Measurements from ENCODE around the gene ADGRG6.

DNA sequence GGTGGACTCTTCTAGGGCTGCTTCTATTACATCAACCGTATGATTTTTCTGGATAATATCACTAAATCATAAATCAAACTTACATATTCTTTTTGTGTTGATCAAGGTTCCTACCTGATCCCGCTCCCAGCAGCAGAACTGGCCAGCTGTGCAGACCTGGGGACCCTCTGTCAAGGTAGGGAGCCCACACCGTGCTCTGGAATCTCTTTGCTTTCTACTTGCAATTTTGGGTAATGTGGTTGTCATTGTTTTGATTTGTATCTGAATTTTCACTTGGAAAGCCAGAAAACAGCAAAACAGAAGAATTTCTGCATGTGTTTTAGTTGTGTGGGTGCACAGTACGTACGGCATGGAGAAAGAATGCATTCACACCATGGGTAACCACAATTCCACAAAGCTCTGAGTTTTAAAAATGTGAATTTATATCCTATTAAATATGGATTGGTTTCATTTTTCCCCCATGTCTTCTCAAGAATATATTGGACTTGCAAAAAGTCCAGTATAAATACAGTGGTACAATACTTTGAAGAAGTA is 80.1 kb downstream of the ADGRG6 start:
- TF ChIP-seq POLR2A (IDR thresholded peaks at IDR 0.05), result no peak
- TF ChIP-seq, protein P1, sequence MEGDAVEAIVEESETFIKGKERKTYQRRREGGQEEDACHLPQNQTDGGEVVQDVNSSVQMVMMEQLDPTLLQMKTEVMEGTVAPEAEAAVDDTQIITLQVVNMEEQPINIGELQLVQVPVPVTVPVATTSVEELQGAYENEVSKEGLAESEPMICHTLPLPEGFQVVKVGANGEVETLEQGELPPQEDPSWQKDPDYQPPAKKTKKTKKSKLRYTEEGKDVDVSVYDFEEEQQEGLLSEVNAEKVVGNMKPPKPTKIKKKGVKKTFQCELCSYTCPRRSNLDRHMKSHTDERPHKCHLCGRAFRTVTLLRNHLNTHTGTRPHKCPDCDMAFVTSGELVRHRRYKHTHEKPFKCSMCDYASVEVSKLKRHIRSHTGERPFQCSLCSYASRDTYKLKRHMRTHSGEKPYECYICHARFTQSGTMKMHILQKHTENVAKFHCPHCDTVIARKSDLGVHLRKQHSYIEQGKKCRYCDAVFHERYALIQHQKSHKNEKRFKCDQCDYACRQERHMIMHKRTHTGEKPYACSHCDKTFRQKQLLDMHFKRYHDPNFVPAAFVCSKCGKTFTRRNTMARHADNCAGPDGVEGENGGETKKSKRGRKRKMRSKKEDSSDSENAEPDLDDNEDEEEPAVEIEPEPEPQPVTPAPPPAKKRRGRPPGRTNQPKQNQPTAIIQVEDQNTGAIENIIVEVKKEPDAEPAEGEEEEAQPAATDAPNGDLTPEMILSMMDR (IDR thresholded peaks at IDR 0.05), result no peak

Data from esophagus squamous epithelium (tissue), 4 donors.